DMS153 treated with DMSO at 0.1 percent for 48 hours (cell line): ENCODE measurements around the gene RETREG2.
"Not testable (repeated sequence)": the region's sequence is repeated elsewhere in the genome, so short reads cannot be mapped to it uniquely, and the experiment has no call there.

ENCODE experiments used
- DNase-seq: peaks from one replicate; lab custom pipeline; 2025; ENCODE audit not compliant: unreplicated experiment; lab: John Stamatoyannopoulos, UW

RETREG2 gene

DNA sequence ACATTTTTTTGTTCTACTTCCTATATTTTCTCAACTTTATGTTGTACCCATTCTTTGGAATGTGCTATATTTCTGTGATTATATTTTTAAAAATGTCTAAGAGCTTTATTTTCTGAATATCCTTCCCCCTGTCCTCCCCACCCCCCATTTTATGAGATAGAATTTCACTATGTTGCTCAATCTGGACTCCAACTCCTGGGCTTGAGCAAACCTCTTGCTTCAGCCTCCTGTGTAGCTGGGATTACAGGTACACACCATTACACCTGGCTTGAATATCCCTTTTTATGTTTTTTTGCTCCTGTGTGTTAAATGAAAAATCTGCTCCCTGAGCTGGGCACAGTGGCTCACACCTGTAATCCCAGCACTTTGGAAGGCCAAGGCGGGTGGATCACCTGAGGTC lies 19.3 kb downstream of the RETREG2 start:
- DNase-seq = no peak

DNA sequence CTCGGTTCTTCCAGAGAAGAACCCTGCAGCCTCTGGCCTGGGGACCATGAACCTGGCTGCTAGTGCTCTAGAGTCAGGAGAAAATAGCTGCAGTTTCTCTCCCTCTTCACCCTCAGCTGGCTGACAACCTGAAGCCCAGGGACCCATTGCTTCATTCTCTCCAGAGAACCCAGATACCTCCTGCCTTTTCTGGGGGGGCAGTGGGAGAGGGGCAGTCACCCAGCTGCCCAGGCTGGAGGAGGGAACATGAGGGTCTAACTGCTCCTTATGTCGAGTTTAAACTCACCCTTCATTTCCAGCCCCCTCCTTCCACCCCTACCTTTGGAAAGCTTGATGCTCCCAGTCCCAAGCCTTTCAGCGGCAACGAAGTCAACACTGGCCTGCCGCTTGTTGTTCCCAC lies 20.9 kb downstream of the RETREG2 start:
- DNase-seq = no peak

DNA sequence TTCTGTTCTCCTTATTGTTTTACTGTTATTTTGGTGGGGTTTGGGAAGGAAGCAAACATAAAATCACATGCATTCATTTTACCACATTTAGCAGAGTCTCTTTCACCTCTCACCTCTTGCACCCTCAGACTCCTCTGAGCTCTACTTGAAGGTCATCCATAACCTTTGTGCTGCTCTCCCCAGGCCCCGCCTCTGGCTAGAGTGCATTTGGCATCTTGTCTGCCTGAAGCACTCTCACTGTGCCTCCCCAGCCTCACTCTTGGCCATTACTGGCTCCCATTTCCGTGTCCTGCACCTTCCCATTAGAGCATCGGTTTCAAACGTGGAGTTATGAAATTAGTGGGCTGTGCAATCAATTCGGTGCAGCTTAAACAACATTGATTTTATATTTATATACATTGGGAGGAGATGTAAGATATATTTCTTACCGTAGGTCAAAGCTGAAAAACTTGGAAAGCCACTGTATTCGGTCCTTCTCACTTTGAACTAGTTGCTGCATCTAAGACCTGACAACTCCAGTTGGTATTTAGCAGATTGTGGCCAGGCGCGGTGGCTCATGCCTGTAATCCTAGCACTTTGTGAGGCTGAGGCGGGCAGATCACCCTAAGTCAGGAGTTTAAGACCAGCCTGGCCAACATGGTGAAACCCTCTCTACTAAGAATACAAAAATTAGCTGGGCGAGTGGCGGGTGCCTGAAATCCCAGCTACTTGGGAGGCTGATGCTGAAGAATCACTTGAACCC lies 21.6 kb downstream of the RETREG2 start:
- DNase-seq = no peak

DNA sequence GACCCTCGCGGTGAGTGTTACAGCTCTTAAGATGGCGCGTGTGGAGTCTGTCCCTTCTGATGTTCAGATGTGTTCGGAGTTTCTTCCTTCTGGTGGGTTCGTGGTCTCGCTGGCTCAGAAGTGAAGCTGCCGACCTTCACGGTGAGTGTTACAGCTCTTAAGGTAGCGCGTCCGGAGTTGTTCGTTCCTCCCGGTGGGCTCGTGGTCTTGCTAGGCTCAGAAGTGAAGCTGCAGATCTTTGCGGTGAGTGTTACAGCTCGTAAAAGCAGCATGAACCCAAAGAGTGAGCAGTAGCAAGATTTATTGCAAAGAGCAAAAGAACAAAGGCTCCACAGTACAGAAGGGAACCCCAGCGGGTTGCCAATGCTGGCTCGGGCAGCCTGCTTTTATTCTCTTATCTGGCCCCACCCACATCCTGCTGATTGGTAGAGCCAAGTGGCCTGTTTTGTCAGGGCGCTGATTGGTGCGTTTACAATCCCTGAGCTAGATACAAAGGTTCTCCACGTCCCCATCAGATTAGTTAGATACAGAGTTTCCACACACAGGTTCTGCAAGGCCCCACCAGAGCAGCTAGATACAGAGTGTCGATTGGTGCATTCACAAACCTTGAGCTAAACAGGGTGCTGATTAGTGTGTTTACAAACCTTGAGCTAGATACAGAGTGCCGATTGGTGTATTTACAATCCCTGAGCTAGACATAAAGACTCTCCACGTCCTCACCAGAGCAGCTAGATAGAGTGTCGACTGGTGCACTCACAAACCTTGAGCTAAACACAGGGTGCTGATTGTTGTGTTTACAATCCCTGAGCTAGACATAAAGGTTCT lies 22.6 kb downstream of the RETREG2 start:
- DNase-seq = not testable (repeated sequence)

DNA sequence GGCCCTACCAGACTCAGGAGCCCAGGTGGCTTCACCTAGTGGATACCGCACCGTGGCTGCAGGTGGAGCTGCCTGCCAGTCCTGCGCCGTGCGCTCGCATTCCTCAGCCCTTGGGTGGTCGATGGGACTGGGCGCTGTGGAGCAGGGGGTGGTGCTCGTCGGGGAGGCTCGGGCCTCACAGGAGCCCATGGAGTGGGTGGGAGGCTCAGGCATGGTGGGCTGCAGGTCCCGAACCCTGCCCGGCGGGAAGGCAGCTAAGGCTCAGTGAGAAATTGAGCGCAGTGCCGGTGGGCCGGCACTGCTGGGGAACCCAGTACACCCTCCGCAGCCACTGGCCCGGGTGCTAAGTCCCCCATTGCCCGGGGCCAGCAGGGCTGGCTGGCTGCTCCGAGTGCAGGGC lies 23.3 kb downstream of the RETREG2 start:
- not testable (repeated sequence) for DNase-seq

DNA sequence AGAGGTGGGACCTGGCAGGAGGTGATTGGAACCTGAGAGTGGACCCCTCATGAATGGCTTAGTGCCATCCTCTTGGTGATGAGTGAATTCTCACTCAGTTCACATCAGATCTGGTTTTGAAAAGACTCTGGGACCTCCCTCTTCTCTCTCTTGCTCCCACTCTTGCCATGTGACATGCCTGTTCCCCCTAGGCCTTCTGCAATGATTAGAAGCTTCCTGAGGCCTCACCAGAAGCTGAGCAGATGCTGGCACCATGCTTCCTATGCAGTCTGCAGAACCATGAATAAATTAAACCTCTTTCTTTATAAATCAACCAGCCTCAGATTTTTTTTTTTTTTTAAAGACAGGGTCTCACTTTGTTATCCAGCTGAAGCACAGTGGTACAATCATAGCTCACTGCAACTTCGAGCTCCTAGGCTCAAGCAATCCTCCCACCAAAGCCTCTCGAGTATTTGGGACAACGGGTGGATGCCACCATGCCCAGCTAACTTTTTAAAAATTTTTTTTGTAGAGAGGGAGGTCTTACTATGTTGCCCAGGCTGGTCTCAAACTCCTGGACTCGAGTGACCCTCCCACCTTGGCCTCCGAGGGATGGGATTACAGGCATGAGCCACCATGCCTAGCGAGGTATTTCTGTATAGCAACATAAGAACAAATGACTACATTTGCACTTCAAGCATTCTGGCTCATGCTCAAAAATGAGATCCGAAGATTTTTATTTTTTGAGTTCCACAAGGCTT lies 26.5 kb downstream of the RETREG2 start:
- DNase-seq = no peak

DNA sequence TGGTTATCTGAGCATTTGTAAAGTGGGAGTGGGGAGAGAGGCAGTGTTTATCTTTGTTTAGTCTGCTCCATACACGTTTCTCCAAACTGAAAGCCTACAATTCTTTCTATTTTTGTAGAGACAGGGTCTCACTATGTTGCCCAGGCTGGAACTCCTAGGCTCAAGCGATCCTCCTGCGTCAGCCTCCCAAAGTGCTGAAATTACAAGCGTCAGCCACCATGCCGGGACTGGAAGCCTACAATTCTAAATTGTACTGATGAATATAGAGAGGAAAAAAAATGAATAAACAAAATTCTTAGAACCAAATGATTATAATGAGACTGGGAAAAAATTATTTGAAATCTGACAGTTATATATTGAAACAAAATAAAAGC lies 27.1 kb downstream of the RETREG2 start:
- no peak for DNase-seq

DNA sequence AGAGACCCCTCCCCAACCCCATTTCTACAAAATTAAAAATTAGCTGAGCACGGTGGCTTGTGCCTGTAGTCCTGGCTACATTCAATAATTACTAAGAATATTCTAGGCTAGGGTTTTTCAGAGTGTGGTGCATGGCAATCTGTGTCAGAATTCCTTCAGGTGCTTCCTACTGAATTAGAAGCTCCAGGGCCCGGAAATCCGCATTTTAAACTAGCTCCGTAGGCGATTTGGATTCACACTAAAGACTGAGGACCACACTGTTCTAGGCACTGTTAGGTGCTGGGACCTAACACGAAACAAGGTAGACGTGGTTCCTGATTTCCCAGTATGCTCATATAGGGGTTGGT lies 27.9 kb downstream of the RETREG2 start:
- DNase-seq = no peak

DNA sequence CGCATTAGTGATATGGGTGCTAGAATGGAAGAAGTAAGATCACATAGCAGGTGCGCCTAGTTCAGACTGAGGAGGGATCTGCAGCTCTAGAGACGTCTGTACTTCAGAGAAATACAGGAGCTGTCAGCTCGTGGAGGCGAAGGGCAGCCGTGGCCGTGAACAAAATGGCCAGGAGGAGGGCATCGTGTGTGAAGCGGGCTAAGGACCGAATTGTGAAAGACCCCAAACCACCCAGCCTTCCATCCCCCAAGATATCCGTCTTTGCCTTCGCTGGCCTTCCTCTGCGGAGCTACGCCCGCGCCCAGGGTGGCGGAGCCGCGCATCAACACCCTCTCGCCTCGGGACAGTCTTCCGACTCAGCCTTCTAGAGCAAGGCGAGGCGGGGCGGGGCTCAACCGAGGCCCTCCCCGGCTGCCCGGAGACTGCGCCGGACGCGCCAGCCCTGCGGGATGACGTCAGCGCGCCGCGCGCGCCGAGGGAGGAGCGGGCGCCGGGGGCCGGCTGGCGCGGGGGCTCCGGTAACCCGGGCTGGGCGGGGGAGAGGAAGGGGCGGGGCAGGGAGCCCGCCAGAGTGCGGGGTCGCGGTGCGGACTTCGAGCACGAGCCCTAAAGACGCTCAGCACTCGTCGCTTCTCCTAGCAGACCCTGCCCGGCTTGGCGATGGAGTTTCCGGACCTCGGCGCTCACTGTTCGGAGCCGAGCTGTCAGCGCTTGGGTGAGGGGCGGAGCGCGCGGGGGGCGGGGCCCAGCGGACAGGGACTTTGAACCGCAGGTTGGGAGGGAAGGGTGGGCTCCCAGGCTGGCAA lies 28.5 kb downstream of the RETREG2 start, which contains the start of gene ZFAND2B:
Gene ZFAND2B (plus strand): TSS at position 455 of the 806 bp plus-strand sequence. CDS start 206 bp downstream, at position 661.
- peak; percentile 67 for DNase-seq

DNA sequence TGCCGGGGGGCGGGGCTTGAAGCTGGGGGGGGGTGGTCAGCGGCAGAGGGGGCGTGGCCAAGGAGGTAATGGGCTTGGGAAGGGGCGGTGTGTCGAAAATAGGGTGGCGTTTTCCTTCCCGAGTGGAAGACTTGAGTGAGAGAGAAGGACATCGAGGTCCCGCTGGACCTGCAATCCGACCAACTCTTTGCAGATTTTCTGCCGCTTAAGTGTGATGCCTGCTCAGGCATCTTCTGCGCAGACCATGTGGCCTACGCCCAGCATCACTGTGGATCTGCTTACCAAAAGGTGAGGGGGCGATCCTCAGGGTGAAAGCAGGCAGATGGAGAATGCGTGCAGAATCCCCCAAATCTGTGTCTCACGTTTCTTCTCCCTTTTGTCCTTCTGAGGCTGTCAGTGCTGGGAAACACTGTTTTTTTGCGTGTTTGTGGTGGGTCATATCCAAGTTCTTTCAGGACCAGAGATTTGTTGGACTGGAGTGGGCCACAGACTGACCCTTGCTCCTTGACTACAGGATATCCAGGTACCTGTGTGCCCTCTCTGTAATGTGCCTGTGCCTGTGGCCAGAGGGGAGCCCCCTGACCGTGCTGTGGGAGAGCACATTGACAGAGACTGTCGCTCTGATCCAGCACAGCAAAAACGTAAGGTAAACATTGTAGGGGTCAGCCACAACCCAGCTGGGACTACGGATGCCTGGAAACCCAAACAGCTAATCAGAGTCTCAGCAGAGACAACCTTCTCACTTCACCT lies 29.2 kb downstream of the RETREG2 start:
- no peak for DNase-seq

DNA sequence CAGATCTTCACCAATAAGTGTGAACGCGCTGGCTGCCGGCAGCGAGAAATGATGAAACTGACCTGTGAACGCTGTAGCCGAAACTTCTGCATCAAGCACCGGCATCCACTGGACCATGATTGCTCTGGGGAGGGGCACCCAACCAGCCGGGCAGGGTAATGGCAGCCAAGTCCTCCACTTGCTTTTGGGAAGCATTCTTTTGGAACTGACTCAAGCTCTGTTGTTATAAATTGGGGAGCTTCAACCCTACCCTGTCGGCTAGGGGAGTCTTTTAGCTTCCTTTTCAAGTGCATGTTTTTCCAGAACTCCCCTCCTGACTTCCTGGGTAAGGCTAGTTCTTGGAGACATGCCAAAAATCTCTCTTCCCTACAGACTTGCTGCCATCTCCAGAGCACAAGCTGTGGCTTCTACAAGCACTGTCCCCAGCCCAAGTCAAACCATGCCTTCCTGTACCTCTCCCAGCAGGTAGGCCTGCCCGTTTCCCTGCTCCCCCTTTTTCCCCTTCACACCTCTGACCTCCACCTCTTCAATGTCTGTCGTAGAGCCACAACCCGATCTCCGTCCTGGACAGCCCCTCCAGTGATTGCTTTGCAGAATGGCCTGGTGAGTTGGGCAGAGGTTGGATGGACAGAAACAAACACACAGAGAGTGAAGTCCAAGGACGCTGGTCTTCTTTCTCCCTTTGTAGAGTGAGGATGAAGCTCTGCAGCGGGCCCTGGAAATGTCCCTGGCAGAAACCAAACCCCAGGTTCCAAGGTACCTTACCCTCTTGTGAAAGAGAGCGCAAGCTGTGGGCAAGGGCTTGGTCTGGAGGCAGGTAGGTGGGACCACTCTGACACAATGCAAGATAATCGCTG lies 30.0 kb downstream of the RETREG2 start:
- DNase-seq = no peak

DNA sequence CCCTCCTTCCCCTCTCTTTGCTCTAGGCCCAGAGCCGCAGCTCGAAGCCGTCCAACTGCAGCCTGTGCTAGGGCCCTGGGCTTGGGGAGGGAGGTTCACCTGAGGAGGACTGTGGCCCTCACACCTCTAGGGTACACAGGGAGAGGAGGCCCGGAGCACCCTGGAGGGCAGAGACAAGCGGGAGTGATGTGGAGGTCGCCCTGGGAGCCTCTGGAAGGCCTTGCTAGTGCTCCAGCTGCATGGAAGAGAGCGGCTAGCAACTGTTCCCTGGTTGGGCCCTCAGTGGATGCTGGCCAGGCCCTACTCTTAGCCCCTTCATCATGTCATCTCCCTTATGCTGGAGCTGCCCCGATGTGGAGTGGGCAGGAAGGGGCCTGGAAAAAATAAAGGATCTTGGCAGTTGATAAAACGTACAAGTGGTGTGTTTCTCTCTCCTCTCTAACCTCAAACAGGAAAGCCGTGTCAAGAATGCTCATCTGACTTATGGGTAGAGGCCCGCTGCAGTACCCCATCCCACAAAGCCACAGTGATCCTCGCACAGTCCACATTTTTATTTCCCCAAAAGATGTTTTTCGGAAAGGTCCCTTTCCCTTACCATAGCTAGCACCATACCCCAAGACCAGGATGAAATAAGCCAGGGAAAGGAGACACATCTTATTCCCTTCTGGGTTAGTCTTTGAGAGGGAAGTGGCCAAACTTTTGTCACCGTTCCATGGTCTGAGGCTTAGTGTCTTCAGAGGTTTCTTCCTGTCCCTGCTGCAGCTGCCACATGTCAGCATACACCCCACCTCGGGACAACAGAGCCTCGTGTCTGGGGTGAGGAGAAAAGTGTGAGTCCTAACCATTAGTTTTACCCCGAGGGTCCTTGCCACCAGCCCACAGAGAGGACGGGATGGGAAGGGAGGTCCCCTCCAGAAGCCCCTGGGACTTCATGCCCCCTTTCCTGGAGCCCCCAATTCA lies 31.4 kb downstream of the RETREG2 start:
- no peak for DNase-seq

DNA sequence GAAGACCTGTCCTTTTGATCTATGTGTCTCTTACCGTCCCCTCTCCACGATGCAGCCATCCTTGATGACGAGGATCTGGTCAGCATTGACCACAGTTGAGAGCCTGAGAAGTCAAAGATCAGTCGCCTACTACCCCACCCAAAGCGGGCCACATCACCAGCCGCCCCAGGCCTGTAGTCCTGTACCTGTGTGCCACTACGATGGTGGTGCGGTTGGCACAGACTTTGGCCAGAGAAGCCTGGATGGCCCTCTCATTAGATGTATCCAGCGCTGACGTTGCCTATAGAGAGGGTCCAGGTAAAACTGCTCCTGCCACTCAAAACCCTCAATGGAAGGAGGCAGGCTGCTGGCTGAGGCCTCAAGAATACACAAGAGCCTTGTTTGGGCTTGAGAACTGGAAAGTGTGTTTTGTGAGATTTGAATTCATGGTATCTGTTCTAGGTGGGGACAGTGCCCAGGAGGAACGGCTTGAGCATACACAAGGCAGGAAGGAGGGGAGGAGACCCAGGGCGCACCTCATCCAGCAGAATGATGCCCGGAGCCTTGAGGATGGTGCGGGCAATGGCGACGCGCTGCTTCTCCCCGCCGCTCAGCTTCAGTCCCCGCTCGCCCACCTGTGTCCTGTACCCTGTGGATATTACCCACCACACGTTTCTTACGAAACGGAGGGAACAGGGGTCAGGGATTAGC lies 32.3 kb downstream of the RETREG2 start:
- DNase-seq = no peak

DNA sequence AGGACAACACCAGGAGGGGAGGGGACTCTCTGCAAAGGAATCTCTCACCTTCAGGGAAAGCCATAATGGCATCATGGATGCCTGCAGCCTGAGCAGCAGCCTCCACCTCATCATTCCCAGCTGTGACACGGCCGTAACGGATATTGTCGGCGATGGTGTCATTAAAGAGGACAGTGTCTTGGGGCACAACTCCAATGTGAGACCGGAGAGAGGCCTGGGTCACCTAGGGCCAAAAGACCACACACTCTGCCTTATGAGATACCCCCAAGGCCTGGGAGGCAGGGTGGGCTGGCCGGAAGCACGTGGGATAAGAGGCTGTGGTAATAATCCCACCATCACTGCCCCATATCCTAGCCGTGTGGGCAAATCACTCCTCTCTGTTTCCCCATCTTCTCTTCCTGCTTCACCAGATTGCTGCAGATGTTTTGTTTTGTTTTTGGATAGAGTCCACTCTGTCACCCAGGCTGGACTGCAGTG lies 32.8 kb downstream of the RETREG2 start:
- no peak for DNase-seq

DNA sequence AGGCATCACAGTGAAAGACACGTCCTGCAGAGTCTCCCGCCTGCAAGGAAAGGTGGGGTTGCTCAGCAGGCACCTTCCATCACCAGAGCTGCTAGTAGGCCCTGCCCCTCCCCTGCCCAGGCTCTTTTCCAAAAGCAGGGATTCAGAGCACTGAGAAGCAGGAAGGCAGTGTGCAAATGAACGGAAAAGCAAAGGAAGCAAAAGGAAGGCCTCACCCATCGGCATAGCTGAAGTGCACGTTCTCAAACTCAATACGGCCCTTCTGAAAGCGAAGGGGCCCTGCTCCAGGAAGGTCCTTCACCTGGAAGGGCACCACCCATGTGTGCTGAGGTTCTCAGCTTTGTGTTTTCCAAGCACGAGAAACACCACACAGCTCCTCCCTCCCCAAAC lies 34.9 kb downstream of the RETREG2 start:
- no peak for DNase-seq

DNA sequence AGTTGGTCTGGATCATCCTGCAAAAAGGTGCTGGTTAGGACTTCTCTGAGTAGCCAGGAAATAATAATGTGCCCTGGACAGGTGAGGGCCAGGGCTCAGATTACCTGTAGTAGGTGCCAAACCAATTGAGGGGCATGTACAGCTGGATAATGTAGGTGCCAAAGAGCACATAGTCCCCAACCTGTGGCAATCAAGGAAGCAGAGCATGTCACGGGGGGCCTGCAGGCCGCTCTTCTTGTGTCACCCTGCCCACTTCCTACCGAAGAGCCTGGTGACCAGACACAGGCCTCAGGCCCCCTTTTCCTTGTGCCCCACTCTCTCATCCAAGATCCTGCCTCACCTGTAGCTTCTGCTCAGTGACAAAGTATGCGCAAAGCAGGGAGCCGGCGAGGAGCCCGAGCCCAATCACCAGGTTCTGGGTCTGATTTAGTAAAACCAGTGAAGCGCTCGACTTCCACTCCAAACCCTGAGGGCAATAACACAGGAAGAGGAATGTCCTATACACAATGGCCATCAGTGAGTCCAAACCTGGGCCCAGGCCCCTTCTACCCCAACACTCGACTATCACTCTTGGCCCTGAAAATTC lies 35.5 kb downstream of the RETREG2 start:
- no peak for DNase-seq

DNA sequence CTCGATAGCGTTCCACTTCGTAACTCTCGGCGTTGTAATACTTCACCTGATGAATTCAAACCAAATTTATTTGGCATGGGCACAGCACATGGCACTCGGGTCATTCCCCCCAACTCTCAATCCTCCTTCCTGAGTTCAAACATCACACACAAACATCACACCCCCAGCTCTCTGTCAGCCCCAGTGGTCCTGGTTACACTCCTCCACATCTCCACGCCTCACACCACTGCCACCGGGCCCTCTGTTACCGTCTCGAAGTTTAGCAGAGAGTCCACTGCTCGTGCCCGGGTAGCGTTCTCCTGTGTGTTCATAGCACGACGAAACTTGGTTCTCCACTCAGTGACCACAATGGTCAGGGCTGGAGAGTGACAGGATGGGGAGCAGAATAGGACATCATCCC lies 36.1 kb downstream of the RETREG2 start:
- DNase-seq = no peak
